Hematopoietic multipotent progenitor cell treated with erythropoietin and hydrocortisone succinate and interleukin-3 and kit ligand, for 6 days (in vitro differentiated cells): ENCODE measurements around the gene GRK2.
A peak's percentile ranks its signal among the peaks of the same experiment; 100 is the strongest.
"Not testable (repeated sequence)": the region's sequence is repeated elsewhere in the genome, so short reads cannot be mapped to it uniquely, and the experiment has no call there.

Source experiments
- DNase-seq: peaks from one replicate; pipeline ENCODE4 v3.0.0-alpha.2; 2015

Gene GRK2

GRCh38 chr11:67266449-67267187, at the start of gene GRK2:
Gene GRK2 (plus strand): TSS chr11:67266473. CDS start chr11:67266700, 227 bp downstream.
- DNase-seq = peak; percentile 72

- no peak for DNase-seq
These were observed 38.5 kb upstream of the GRK2 start for GRCh38 chr11:67227726-67228125.

GRCh38 chr11:67230406-67230805, 35.9 kb upstream of the GRK2 start:
- no peak for DNase-seq

GRCh38 chr11:67230886-67231285, 35.4 kb upstream of the GRK2 start:
- DNase-seq = no peak

- no peak for DNase-seq
These were observed 32.6 kb upstream of the GRK2 start for GRCh38 chr11:67233584-67234190.

- not testable (repeated sequence) for DNase-seq
These were observed 31.7 kb upstream of the GRK2 start for GRCh38 chr11:67234571-67234970.

GRCh38 chr11:67237574-67237973, 28.7 kb upstream of the GRK2 start:
- DNase-seq = no peak

GRCh38 chr11:67238894-67239782, 27.1 kb upstream of the GRK2 start:
- no peak for DNase-seq

GRCh38 chr11:67239783-67240575, 26.3 kb upstream of the GRK2 start:
- peak; percentile 99 for DNase-seq

GRCh38 chr11:67240576-67241389, 25.5 kb upstream of the GRK2 start:
- DNase-seq = peak; percentile 85

GRCh38 chr11:67242548-67242947, 23.7 kb upstream of the GRK2 start:
- no peak for DNase-seq

- no peak for DNase-seq
These were observed 23.2 kb upstream of the GRK2 start for GRCh38 chr11:67243051-67243450.

GRCh38 chr11:67245046-67245445, 21.2 kb upstream of the GRK2 start:
- no peak for DNase-seq

- no peak for DNase-seq
These were observed 18.2 kb upstream of the GRK2 start for GRCh38 chr11:67247946-67248550.

GRCh38 chr11:67248653-67249052, 17.6 kb upstream of the GRK2 start:
- DNase-seq = no peak

GRCh38 chr11:67250059-67251043, 15.9 kb upstream of the GRK2 start:
- DNase-seq = no peak

GRCh38 chr11:67251841-67252240, 14.4 kb upstream of the GRK2 start:
- DNase-seq = no peak

- DNase-seq = peak; percentile 89
These were observed 13.4 kb upstream of the GRK2 start for GRCh38 chr11:67252831-67253239.

GRCh38 chr11:67253872-67254624, 12.2 kb upstream of the GRK2 start:
- DNase-seq = peak; percentile 88
